ENCODE data around the gene GATD1.

- no peak for TF ChIP-seq CTCF (IDR thresholded peaks at IDR 0.05)
- TF ChIP-seq POLR2A (IDR thresholded peaks at IDR 0.05), result no peak
These were observed 12.0 kb upstream of the GATD1 start for GRCh38 chr11:788953-789940.

All from Peyer's patch (tissue), 4 donors.